H9 (cell line): Measurements from ENCODE around the gene PTCH1. TPM values are rescaled to one million over a fixed set of nuclear protein-coding genes. Genes with fewer than 3 reads are reported as not detected.

ENCODE experiments used
- DNase-seq: peaks from one replicate; pipeline ENCODE4 v3.0.0-alpha.2; 2017
- H2AFZ ChIP-seq: one replicate; pipeline ENCODE4 v1.6.1; 2013; ENCODE audit warnings: mild to moderate bottlenecking, low read length, control low read depth, moderate library complexity
- H2AK5ac ChIP-seq: 2 replicates; pipeline ENCODE4 v1.6.1; 2013; ENCODE audit warnings: low read length, control low read depth, mixed read lengths; ENCODE audit not compliant: insufficient read length
- H2BK120ac ChIP-seq: one replicate; pipeline ENCODE4 v1.6.1; 2013; ENCODE audit warnings: low read depth, mild to moderate bottlenecking, low read length, control low read depth, inconsistent platforms; ENCODE audit not compliant: poor library complexity, severe bottlenecking
- H2BK12ac ChIP-seq: 2 replicates; pipeline ENCODE4 v1.6.1; 2013; ENCODE audit warnings: low read length, control low read depth, mixed read lengths, low read depth; ENCODE audit not compliant: insufficient read length
- H2BK15ac ChIP-seq: 2 replicates; pipeline ENCODE4 v1.6.1; 2013; ENCODE audit warnings: low read depth, low read length, control low read depth
- H2BK20ac ChIP-seq: one replicate; pipeline ENCODE4 v1.6.1; 2013; ENCODE audit warnings: low read depth, mild to moderate bottlenecking, low read length, control low read depth, inconsistent platforms; ENCODE audit not compliant: poor library complexity, severe bottlenecking
- H2BK5ac ChIP-seq: 2 replicates; pipeline ENCODE4 v1.6.1; 2013; ENCODE audit warnings: low read length, control low read depth, mixed read lengths; ENCODE audit not compliant: insufficient read length
- H3K14ac ChIP-seq: 2 replicates; pipeline ENCODE4 v1.6.1; 2013; ENCODE audit warnings: low read length, control low read depth; ENCODE audit not compliant: insufficient read depth
- H3K18ac ChIP-seq: 2 replicates; pipeline ENCODE4 v1.6.1; 2013; ENCODE audit warnings: low read depth, mild to moderate bottlenecking, mixed read lengths, low read length, control low read depth; ENCODE audit not compliant: insufficient read length
- H3K23ac ChIP-seq: 2 replicates; pipeline ENCODE4 v1.6.1; 2013; ENCODE audit warnings: low read length, control low read depth, mixed read lengths, low read depth; ENCODE audit not compliant: insufficient read length
- H3K23me2 ChIP-seq: 2 replicates; pipeline ENCODE4 v1.6.1; 2013; ENCODE audit warnings: low read depth, mild to moderate bottlenecking, mixed read lengths, low read length, control low read depth; ENCODE audit not compliant: insufficient read length, poor library complexity, severe bottlenecking
- H3K27ac ChIP-seq: 2 replicates; pipeline ENCODE4 v1.5.1; 2013; ENCODE audit warnings: low read length, control low read depth, mixed read lengths, low read depth; ENCODE audit not compliant: insufficient read length
- H3K27me3 ChIP-seq: 2 replicates; pipeline ENCODE4 v1.6.1; 2013; ENCODE audit warnings: low read length, control low read depth, inconsistent platforms; ENCODE audit not compliant: insufficient read depth
- H3K4ac ChIP-seq: 2 replicates; pipeline ENCODE4 v1.6.1; 2013; ENCODE audit warnings: low read depth, mild to moderate bottlenecking, control low read depth, inconsistent platforms, low read length, moderate library complexity
- H3K4me1 ChIP-seq: 2 replicates; pipeline ENCODE4 v1.6.1; 2013; ENCODE audit warnings: low read length, control low read depth, inconsistent platforms; ENCODE audit not compliant: insufficient read depth
- H3K4me2 ChIP-seq: 2 replicates; pipeline ENCODE4 v1.6.1; 2013; ENCODE audit warnings: low read length, control low read depth, mixed read lengths; ENCODE audit not compliant: insufficient read length, insufficient read depth
- H3K56ac ChIP-seq: 2 replicates; pipeline ENCODE4 v1.6.1; 2013; ENCODE audit warnings: low read depth, mild to moderate bottlenecking, mixed read lengths, low read length, control low read depth; ENCODE audit not compliant: insufficient read length
- H3K79me1 ChIP-seq: 2 replicates; pipeline ENCODE4 v1.6.1; 2013; ENCODE audit warnings: low read depth, mild to moderate bottlenecking, moderate library complexity, low read length, control low read depth, inconsistent platforms; ENCODE audit not compliant: insufficient read depth, poor library complexity, severe bottlenecking
- H3K79me2 ChIP-seq: 2 replicates; pipeline ENCODE4 v1.6.1; 2013; ENCODE audit warnings: low read length, control low read depth, inconsistent platforms; ENCODE audit not compliant: insufficient read depth
- H3K9ac ChIP-seq: 2 replicates; pipeline ENCODE4 v1.6.1; 2013; ENCODE audit warnings: low read length, control low read depth, mixed read lengths; ENCODE audit not compliant: insufficient read length; ENCODE audit errors: extremely low read depth
- H3K9me3 ChIP-seq: one replicate; pipeline ENCODE4 v1.6.1; 2013; ENCODE audit warnings: low read depth, low read length, inconsistent platforms; ENCODE audit not compliant: control insufficient read depth
- H3T11ph ChIP-seq: one replicate; pipeline ENCODE4 v1.6.1; 2013; ENCODE audit warnings: mild to moderate bottlenecking, low read length, control low read depth, inconsistent platforms
- H4K20me1 ChIP-seq: one replicate; pipeline ENCODE4 v1.6.1; 2013; ENCODE audit not compliant: control insufficient read depth, insufficient read length, insufficient read depth
- H4K5ac ChIP-seq: 2 replicates; pipeline ENCODE4 v1.6.1; 2013; ENCODE audit warnings: low read depth, mild to moderate bottlenecking, mixed read lengths, low read length, control low read depth; ENCODE audit not compliant: insufficient read length
- H4K8ac ChIP-seq: replicated peaks from 2 replicates; pipeline ENCODE4 v1.6.1; 2013; ENCODE audit warnings: low read length, control low read depth, mixed read lengths, low read depth; ENCODE audit not compliant: insufficient read length
- H4K91ac ChIP-seq: 2 replicates; pipeline ENCODE4 v1.6.1; 2013; ENCODE audit warnings: low read depth, mild to moderate bottlenecking, moderate library complexity, mixed read lengths, low read length, control low read depth; ENCODE audit not compliant: insufficient read length
- H3K27ac Mint-ChIP-seq, 3 experiments: 2 replicates in 2 of 3; 3 replicates in 1 of 3; pipeline ENCODE4 v1.8.0; 2020 to 2021; ENCODE audit warnings: mixed read lengths in 3 of 3, mild to moderate bottlenecking in 1 of 3, moderate library complexity in 1 of 3
- H3K27me3 Mint-ChIP-seq: 2 replicates; pipeline ENCODE4 v1.8.0; 2021; ENCODE audit warnings: low read depth, mild to moderate bottlenecking, moderate library complexity, mixed read lengths
- H3K36me3 Mint-ChIP-seq, 3 experiments: 2 replicates in 2 of 3; 3 replicates in 1 of 3; pipeline ENCODE4 v1.8.0; 2020 to 2021; ENCODE audit warnings: low read depth in 3 of 3, mixed read lengths in 3 of 3; ENCODE audit not compliant: insufficient read depth in 1 of 3
- H3K4me1 Mint-ChIP-seq, 2 experiments: 2 replicates each; pipeline ENCODE4 v1.8.0; 2020; ENCODE audit warnings: mixed read lengths in 2 of 2
- H3K4me3 Mint-ChIP-seq, 2 experiments: 2 replicates in 1 of 2; 3 replicates in 1 of 2; pipeline ENCODE4 v1.8.0; 2020 to 2021; ENCODE audit warnings: mild to moderate bottlenecking in 2 of 2, mixed read lengths in 2 of 2, moderate library complexity in 1 of 2
- H3K9me3 Mint-ChIP-seq, 2 experiments: 2 replicates in 1 of 2; 3 replicates in 1 of 2; pipeline ENCODE4 v1.8.0; 2020; ENCODE audit warnings: mild to moderate bottlenecking in 2 of 2, mixed read lengths in 2 of 2, moderate library complexity in 1 of 2
- CTCF ChIP-seq: fragments of 200-600 bp; sonication (generic); conservative IDR thresholded peaks from 3 replicates; pipeline ENCODE4 v1.8.0; 2021; ENCODE audit warnings: antibody characterized with exemption, mild to moderate bottlenecking
- WGBS: extraction: QIAGEN DNeasy Blood & Tissue Kit; methylation state at CpG from one replicate; pipeline ENCODE4 v1.1.7; 2013; ENCODE audit warnings: missing lambda C conversion rate, low lambda C conversion rate, mixed read lengths; ENCODE audit not compliant: insufficient read length; ENCODE audit errors: extremely low coverage; 5-methylcytosine and 5-hydroxymethylcytosine counted together
- total RNA-seq: library from RNA; stranded (reverse); gene quantifications from 2 replicates; pipeline ENCODE4 v1.2.1, GENCODE V29; 2021

PTCH1 gene
- total RNA-seq, 1 experiment from 2014 or later: 9.1 TPM

- Histone ChIP-seq H3T11ph (no peak overlapping the region), H2BK5ac (no peak overlapping the region), H3K4me2 (no peak overlapping the region), H4K20me1 (no peaks in the 10 kb centered on the region), H3K9ac (no peak overlapping the region), H3K79me1 (no peaks in the 10 kb centered on the region), H3K18ac (no peak overlapping the region), H3K27ac (no peak overlapping the region), H4K5ac (no peak overlapping the region), H3K56ac (no peak overlapping the region), H3K14ac (no peak overlapping the region), H2BK12ac (no peak overlapping the region), H2BK120ac (no peak overlapping the region), H3K79me2 (no peaks in the 10 kb centered on the region), H3K9me3 (no peaks in the 10 kb centered on the region), H3K4ac (no peak overlapping the region), H2BK20ac (no peak overlapping the region), H2AFZ (no peak overlapping the region), H3K27me3 (peaks cover 31% of the 10 kb centered on the region; the same call in 1 of the 2 replicates), H4K8ac (no peak overlapping the region), H3K23ac (no peak overlapping the region), H2AK5ac (no peak overlapping the region), H2BK15ac (no peak overlapping the region), H4K91ac (no peak overlapping the region), H3K4me1 (no peaks in the 10 kb centered on the region), H3K23me2 (peaks cover 10% of the 10 kb centered on the region)
- peaks cover 13 to 26% of the 10 kb centered on the region in 2 experiments for H3K4me1 Mint-ChIP-seq
- peaks cover 100% of the 10 kb centered on the region for H3K27me3 Mint-ChIP-seq
- no peak overlapping the region for H3K27ac Mint-ChIP-seq
- no peak overlapping the region for H3K4me3 Mint-ChIP-seq
- no CpG with 5 or more reads among the region's 10 CpGs for WGBS
- DNase-seq: no peak
- H3K36me3 Mint-ChIP-seq: peaks cover 0 to 9% (median 7%) of the 10 kb centered on the region in 3 experiments; a peak in 4 of 7 replicates
- TF ChIP-seq CTCF: no peak
- H3K9me3 Mint-ChIP-seq: peaks cover 0 to 23% of the 10 kb centered on the region in 2 experiments; a peak in 3 of 5 replicates
Measured at GRCh38 chr9:95556521-95556920, 39.8 kb upstream of the PTCH1 start.
